Astrocyte (in vitro differentiated cells and primary cell): Measurements from ENCODE around the gene DCUN1D1. TPM values are rescaled to one million over a fixed set of nuclear protein-coding genes. Genes with fewer than 3 reads are reported as not detected.

Source experiments
- DNase-seq: peaks from one replicate; pipeline ENCODE4 v3.0.0-alpha.2; 2010; ENCODE audit warnings: low read depth
- FAIRE-seq: peaks from 2 replicates; lab custom pipeline; 2011; peaks lifted over from hg19 to GRCh38; lab: Jason Lieb, UNC
- H2AFZ ChIP-seq: 2 replicates; pipeline ENCODE4 v1.6.0; 2012; ENCODE audit warnings: low read depth, low read length, inconsistent platforms
- H3K27ac ChIP-seq: 2 replicates; pipeline ENCODE4 v1.5.1; 2011; ENCODE audit warnings: low read depth, low read length, inconsistent platforms
- H3K27me3 ChIP-seq: 2 replicates; pipeline ENCODE4 v1.6.0; 2011; ENCODE audit warnings: low read length, inconsistent platforms; ENCODE audit not compliant: insufficient read depth
- H3K36me3 ChIP-seq: 2 replicates; pipeline ENCODE4 v1.5.1; 2011; ENCODE audit warnings: low read length, inconsistent platforms; ENCODE audit not compliant: insufficient read depth
- H3K4me1 ChIP-seq: 2 replicates; pipeline ENCODE4 v1.5.1; 2011; ENCODE audit warnings: low read length, inconsistent platforms; ENCODE audit not compliant: insufficient read depth
- H3K4me2 ChIP-seq: 2 replicates; pipeline ENCODE4 v1.6.0; 2012; ENCODE audit warnings: low read length, inconsistent platforms
- H3K4me3 ChIP-seq: 2 replicates; pipeline ENCODE4 v1.5.1; 2011; ENCODE audit warnings: low read depth, mild to moderate bottlenecking, low read length, inconsistent platforms; ENCODE audit not compliant: insufficient read depth
- H3K79me2 ChIP-seq: 2 replicates; pipeline ENCODE4 v1.6.0; 2012; ENCODE audit warnings: mild to moderate bottlenecking, low read length, inconsistent platforms; ENCODE audit not compliant: insufficient read depth
- H3K9ac ChIP-seq: 2 replicates; pipeline ENCODE4 v1.6.0; 2012; ENCODE audit warnings: mild to moderate bottlenecking, low read length, inconsistent platforms
- H3K9me3 ChIP-seq: 2 replicates; pipeline ENCODE4 v1.5.1; 2012; ENCODE audit warnings: low read depth, mild to moderate bottlenecking, low read length, inconsistent platforms; ENCODE audit not compliant: insufficient read depth
- H4K20me1 ChIP-seq: 2 replicates; pipeline ENCODE4 v1.6.0; 2012; ENCODE audit warnings: low read length, inconsistent platforms; ENCODE audit not compliant: insufficient read depth
- H3K27ac Mint-ChIP-seq: one replicate; pipeline ENCODE4 v1.8.0; 2021; ENCODE audit warnings: mild to moderate bottlenecking, mixed read lengths; ENCODE audit not compliant: unreplicated experiment
- H3K27me3 Mint-ChIP-seq: one replicate; pipeline ENCODE4 v1.8.0; 2021; ENCODE audit warnings: low read depth, mixed read lengths; ENCODE audit not compliant: unreplicated experiment
- H3K36me3 Mint-ChIP-seq: one replicate; pipeline ENCODE4 v1.8.0; 2021; ENCODE audit warnings: low read depth, mixed read lengths; ENCODE audit not compliant: unreplicated experiment
- H3K4me1 Mint-ChIP-seq: one replicate; pipeline ENCODE4 v1.8.0; 2021; ENCODE audit warnings: low read depth, mixed read lengths; ENCODE audit not compliant: unreplicated experiment
- H3K4me3 Mint-ChIP-seq: one replicate; pipeline ENCODE4 v1.8.0; 2021; ENCODE audit warnings: mild to moderate bottlenecking, moderate library complexity, mixed read lengths; ENCODE audit not compliant: unreplicated experiment
- H3K9me3 Mint-ChIP-seq: one replicate; pipeline ENCODE4 v1.8.0; 2021; ENCODE audit warnings: mild to moderate bottlenecking, mixed read lengths; ENCODE audit not compliant: unreplicated experiment
- CTCF ChIP-seq: IDR thresholded peaks from 2 replicates; pipeline ENCODE4 v1.5.1; 2011; ENCODE audit warnings: low read depth, mild to moderate bottlenecking, inconsistent platforms, low read length, moderate library complexity; ENCODE audit not compliant: insufficient read depth
- EZH2 ChIP-seq: IDR thresholded peaks from 2 replicates; pipeline ENCODE4 v1.6.1; 2012; ENCODE audit warnings: mild to moderate bottlenecking, low read length, inconsistent platforms; ENCODE audit not compliant: insufficient read depth
- total RNA-seq: library from RNA; stranded (reverse); gene quantifications from 2 replicates; pipeline ENCODE4 v1.2.1, GENCODE V29; 2021

The DCUN1D1 gene
- total RNA-seq, 1 donor from 2014 or later: 50.2 TPM

- Histone ChIP-seq H2AFZ (no peak overlapping the region), H3K9ac (no peak overlapping the region), H3K27me3 (no peaks in the 10 kb centered on the region), H3K36me3 (no peaks in the 10 kb centered on the region), H3K4me1 (no peaks in the 10 kb centered on the region), H3K4me3 (no peak overlapping the region), H3K79me2 (no peaks in the 10 kb centered on the region), H3K27ac (no peak overlapping the region), H3K4me2 (no peak overlapping the region), H3K9me3 (no peaks in the 10 kb centered on the region), H4K20me1 (no peaks in the 10 kb centered on the region)
- Mint-ChIP-seq H3K36me3 (peaks cover 3% of the 10 kb centered on the region), H3K9me3 (peaks cover 2% of the 10 kb centered on the region), H3K4me3 (no peak overlapping the region), H3K27me3 (no peaks in the 10 kb centered on the region), H3K27ac (no peak overlapping the region), H3K4me1 (peaks cover 10% of the 10 kb centered on the region)
- no peak for FAIRE-seq
- DNase-seq: no peak
- TF ChIP-seq EZH2 (no peak), CTCF (no peak)
These were observed 43.4 kb downstream of the DCUN1D1 start for GRCh38 chr3:182936918-182937285.

DNA sequence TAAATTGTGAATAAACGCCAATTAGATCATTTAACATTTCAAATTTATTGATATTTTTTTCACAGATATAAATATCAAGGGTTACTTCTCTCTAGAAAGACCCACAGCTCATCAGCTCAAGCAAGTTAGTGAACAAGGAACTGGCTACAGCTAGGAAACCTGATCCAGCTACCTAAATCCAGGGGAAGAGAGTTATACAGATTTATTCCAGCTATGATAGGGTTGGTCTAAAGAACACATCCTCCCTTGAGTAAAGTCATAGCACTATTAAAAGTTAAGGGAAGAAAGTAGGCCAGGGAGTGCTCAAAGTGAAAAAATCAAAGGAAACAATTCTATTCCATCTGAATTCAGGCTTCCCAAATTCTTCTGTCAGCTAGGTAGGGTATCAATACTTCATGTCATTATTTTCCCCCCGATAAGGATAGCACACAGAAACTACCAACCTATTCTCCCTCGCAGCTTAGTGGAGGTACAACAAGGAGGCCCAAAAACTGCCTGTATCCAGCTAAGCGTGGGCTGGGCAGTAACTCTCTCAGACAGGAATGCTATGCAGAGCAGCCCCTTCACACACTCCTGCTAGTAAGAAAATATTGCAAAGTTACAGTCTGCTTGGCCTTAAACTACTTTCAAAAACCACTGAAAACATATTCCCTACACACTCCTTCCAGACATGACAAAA, 44.0 kb downstream of the DCUN1D1 start:
- Mint-ChIP-seq H3K36me3 (peaks cover 6% of the 10 kb centered on the region), H3K4me3 (no peak overlapping the region), H3K27me3 (no peaks in the 10 kb centered on the region), H3K9me3 (peaks cover 2% of the 10 kb centered on the region), H3K27ac (no peak overlapping the region), H3K4me1 (peaks cover 10% of the 10 kb centered on the region)
- H3K79me2 ChIP-seq: no peaks in the 10 kb centered on the region
- no peak overlapping the region for H2AFZ ChIP-seq
- H3K4me2 ChIP-seq: no peak overlapping the region
- H3K9me3 ChIP-seq: no peaks in the 10 kb centered on the region
- no peak overlapping the region for H3K27ac ChIP-seq
- H3K4me1 ChIP-seq: no peaks in the 10 kb centered on the region
- H3K9ac ChIP-seq: no peak overlapping the region
- no peak for TF ChIP-seq EZH2
- no peak for TF ChIP-seq CTCF
- H3K4me3 ChIP-seq: no peak overlapping the region
- no peaks in the 10 kb centered on the region for H3K36me3 ChIP-seq
- no peak for FAIRE-seq
- no peaks in the 10 kb centered on the region for H3K27me3 ChIP-seq
- DNase-seq: no peak
- H4K20me1 ChIP-seq: no peaks in the 10 kb centered on the region

DNA sequence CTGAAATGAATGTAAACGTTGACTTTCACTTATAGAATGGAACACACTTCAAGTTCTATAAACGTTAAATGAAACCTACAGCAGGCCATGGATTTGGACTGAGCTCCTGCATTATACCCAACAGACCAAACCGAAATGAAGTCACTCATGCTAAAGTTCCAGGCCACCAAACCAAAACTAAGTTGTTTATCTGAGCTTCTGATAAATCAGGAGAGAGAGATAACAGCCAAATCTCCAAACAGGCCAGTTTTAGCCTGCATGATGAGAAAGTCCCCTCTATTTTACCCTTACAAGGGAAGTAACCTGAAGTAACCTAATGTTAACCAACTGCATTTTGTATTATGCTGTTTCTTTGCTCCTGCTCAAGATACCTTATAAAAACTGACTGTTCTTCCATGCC, 44.5 kb downstream of the DCUN1D1 start:
- peaks cover 6% of the 10 kb centered on the region for H3K36me3 Mint-ChIP-seq
- H3K9me3 Mint-ChIP-seq: peaks cover 2% of the 10 kb centered on the region
- H4K20me1 ChIP-seq: no peaks in the 10 kb centered on the region
- no peak overlapping the region for H3K4me3 Mint-ChIP-seq
- H3K9me3 ChIP-seq: no peaks in the 10 kb centered on the region
- no peaks in the 10 kb centered on the region for H3K27me3 Mint-ChIP-seq
- DNase-seq: no peak
- no peak for FAIRE-seq
- H3K79me2 ChIP-seq: no peaks in the 10 kb centered on the region
- H3K4me1 Mint-ChIP-seq: peaks cover 10% of the 10 kb centered on the region
- H3K4me3 ChIP-seq: no peak overlapping the region
- H3K4me1 ChIP-seq: no peaks in the 10 kb centered on the region
- H2AFZ ChIP-seq: no peak overlapping the region
- H3K9ac ChIP-seq: no peak overlapping the region
- no peak overlapping the region for H3K27ac Mint-ChIP-seq
- TF ChIP-seq CTCF (no peak), EZH2 (no peak)
- no peak overlapping the region for H3K4me2 ChIP-seq
- H3K27ac ChIP-seq: no peak overlapping the region
- H3K27me3 ChIP-seq: no peaks in the 10 kb centered on the region
- H3K36me3 ChIP-seq: no peaks in the 10 kb centered on the region
